ENCODE results near the gene HLA-F.

- no peak for TF ChIP-seq POLR2AphosphoS5 (IDR thresholded peaks at IDR 0.05; ENCODE audit: borderline replicate concordance, low read depth, low read length)
- no peak for TF ChIP-seq EZH2 (IDR thresholded peaks at IDR 0.05)
Measured at GRCh38 chr6:29751480-29751879, 28.2 kb downstream of the HLA-F start.

Measured in SK-N-MC (cell line).